GM21717 (cell line): ENCODE measurements around the gene PGM2.
"Not testable (repeated sequence)": the region's sequence is repeated elsewhere in the genome, so short reads cannot be mapped to it uniquely, and the experiment has no call there.

Experiments
- ATAC-seq: cut with Tn5 transposase; IDR thresholded peaks from one replicate; pipeline ENCODE4 v1.9.1; 2021; ENCODE audit warnings: mild to moderate bottlenecking, moderate library complexity; ENCODE audit not compliant: unreplicated experiment

Gene PGM2

DNA sequence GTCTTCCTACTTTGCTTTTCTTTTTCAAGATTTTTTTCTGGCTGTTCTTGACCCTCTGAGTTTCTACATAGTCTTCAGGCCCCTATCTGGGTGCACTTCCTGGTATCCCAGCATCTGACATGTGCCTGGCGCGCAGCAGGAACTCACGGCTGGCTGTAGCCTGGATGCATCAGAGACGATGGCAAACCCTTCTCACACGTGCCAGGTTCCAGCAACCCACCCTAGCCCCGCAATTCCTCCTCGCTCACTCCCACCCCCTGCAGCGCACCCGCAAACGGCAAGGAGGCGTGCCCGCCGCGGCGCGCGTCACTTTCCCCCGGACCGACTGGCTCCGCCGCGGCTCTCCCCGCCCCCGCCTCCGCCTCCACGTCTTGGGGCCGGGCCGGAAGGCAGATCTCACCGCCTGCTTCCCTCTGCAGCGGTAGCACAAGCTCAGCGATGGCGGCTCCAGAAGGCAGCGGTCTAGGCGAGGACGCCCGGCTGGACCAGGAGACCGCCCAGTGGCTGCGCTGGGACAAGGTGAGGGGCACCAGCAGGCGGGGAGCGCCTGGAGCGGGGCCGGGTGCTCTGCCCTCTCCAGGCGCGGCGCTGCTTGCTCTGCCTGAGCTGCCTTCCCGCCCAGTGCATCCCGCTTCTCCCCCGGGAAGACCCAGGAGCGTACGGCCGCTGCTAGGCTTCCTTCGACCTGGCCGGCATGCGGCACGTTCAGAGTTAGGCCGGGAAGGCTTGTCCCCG lies at the start of gene PGM2:
TSS of gene PGM2 (plus strand) at position 392 of the 735 bp plus-strand sequence. CDS start at position 439, 47 bp downstream.
- peak; percentile 97 for ATAC-seq

DNA sequence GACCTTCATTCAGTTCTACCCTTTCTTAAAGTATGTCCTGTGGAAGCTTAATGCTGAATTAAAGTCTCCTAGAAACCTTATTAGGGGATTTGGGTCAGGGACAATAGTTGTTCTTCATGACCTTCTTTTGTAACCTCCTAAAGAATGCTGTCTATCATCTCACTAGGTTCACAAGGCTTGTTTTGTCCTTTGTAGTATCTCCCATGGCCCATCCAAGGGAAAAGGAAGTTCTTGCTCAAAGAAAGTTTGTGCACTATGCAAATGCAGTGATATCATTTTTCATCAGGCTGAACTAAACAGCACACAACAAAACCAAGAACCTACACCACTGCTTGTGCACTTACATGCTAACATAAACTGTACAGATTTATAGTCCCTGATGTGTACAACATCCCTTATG lies 46.6 kb upstream of the PGM2 start:
- ATAC-seq: no peak

DNA sequence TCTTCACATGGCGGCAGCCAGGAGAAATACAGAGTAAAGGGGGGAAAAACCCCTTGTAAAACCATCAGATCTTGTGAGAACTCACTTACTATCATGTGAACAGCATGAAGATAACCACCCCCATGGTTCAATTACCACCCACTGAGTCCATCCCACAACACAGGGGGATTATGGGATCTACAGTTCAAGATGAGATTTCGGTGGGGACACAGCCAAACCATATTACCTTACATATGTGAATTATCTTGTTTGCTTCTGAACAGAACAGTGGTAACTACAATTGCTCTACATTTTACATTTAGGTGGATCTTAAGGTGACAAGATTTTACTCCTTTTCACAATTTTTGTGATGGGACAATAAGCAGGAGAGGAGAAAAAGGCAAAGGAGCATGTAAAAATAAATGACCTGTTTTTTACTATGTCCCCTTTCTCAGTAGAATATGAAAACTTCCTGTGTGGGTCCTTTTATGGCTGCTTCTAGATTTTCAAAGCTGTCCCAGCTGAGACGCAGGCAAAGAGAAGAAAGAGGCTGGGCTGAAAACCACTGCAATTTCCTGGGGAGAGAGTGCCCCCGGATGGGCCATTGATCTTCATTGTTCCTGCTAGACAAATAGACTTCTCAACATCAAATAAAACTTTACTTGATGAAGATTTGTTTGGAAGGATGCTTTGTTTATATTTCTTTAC lies 45.9 kb upstream of the PGM2 start:
- no peak for ATAC-seq

DNA sequence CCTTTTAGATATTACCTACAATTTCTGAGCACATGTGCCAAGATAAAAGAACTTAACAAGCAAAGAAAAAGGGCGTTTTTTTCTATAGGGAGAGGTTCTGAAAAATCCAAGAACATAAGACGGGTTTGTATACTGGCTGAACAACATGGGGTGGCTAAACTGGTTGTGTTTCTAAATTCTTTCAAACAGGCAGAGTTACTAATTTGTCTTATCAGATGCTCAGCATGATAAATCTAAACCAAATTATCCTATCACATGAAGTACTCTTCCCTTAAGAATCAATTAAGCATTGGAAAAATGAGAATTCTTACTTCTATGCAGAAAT lies 45.4 kb upstream of the PGM2 start:
- no peak for ATAC-seq

DNA sequence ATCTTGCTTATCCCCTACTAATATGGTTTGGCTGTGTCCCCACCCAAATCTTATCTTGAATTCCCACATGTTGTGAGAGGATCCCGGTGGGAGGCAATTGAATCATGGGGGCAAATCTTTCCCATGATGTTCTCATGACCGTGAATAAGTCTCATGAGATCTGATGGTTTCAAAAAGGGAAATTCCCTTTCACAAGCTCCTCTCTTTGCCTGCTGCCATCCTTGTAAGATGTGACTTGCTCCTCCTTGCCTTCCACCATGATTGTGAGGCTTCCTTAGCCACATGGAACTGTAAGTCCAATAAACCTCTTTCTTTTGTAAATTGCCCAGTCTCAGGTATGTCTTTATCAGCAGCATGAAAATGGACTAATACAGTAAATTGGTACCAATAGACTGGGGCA lies 40.2 kb upstream of the PGM2 start:
- ATAC-seq: not testable (repeated sequence)

GRCh38 chr4:37787883-37788460 lies 38.5 kb upstream of the PGM2 start:
- ATAC-seq: not testable (repeated sequence)

- no peak for ATAC-seq
These were observed 37.7 kb upstream of the PGM2 start for GRCh38 chr4:37788819-37789218.

DNA sequence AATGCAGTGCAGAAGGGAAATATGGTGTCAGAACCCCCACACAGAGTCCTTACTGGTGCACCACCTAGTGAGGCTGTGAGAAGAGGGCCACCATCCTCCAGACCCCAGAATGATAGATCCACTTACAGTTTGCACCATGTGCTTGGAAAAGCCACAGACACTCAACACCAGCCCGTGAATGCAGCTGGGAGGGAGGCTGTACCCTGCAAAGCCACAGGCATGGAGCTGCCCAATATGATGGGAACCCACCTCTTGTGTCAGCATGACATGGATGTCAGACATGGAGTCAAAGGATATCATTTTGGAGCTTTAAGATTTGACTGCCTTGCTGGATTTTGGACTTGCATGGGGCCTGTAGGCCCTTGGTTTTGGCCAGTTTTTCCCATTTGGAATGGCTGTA lies 34.2 kb upstream of the PGM2 start:
- ATAC-seq: no peak

GRCh38 chr4:37793562-37793961 lies 32.9 kb upstream of the PGM2 start:
- no peak for ATAC-seq

DNA sequence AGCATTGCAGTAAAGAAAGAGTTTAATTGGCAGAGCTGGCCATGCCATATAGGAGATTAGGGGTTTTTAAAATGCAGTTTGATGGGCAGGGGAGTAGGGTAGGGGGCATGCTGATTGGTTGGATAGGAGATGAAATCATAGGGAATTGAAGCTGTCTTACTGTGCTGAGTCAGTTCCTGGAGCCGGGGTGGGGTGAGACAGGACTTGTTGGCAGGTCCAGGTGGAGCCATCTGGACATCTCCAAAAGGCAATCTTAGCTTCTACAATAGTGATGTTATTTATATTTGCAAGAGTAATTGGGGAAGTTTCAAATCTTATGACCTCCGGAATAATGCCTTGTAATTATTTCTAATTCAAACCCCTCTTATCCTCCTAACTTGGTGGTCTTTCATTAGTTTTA lies 32.4 kb upstream of the PGM2 start:
- ATAC-seq: no peak

DNA sequence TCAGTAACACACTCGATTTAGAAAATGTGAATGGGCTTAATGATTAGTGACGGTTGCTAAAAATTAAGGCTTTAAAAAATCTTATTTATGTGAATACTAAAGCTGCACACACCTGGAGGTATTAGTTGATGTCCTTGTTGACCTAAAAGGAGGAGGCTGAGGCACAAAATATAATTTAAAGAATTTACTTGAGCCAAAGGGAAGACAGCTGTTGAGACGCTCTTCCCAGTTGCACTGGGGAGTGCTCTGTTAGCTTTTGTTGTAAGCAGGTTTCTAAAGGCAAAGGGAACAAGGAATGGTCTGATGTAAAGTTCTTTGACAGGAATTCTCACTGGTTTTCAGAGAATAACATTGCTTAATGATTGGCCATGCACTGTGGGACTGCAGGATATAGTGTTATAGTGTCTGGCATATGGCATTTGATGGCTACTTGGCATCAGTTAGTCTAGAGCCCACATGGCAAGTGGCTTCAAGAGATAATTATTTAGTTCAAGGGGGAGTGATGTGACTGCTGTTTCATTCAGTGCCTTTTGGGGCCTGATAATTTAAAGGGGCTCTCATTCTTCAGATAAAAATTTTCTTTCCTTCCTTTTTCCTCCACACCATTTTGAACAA lies 30.8 kb upstream of the PGM2 start:
- no peak for ATAC-seq

DNA sequence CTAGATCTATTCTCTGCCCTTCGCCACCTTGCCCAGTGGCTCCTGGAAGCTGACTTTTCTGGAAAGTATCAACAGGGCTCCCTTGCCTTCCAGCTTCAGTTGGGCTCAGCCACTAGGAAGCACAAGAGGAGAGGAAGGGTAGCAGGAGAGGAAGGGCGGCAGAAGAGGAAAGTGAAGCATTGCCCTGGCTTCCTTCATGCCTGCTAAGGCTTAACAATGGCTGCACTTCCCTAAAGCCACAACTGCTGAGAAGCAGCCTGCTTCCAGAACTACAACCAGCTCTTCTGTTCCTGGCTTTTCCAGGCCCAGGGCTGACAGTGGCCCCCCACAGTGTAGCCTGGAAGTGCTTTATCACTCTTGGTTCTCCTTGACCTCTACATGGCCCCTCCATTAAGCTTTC lies 29.1 kb upstream of the PGM2 start:
- no peak for ATAC-seq

DNA sequence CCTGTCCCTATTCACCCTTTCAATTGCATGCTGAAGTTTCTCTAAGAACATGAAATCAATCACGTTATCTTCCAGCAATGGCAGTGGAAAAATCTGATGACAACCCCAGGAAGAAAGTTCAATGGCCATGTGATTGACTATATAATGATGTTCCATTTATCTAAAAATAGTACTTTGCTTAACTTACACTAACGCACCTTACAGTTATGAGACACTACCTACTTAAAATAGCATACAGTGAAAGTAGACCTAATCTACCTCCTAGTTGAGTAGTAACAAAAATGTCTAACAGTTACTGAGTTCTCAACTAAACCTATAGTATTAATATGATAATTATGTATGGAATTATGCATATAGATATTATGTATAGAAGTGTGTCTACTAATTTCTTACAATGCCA lies 28.6 kb upstream of the PGM2 start:
- ATAC-seq: no peak

DNA sequence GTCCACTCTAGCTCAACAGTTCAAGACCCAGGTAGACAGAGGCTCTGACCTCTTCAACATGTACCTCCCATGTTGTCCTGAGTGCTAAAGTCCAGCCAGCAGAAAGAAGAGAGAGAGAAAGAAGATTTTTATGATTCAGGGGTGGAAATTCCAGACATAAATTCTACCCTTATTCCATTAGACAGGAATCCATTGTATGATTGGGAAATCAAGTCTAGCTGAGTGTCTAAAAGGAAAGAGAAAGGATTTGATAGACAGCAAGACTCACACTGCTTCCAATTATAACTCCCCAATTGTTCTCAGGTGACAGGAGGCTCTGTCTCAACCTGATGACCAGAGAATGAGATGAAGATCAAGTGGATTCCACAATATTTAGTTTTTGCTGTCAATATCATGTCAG lies 27.9 kb upstream of the PGM2 start:
- no peak for ATAC-seq

DNA sequence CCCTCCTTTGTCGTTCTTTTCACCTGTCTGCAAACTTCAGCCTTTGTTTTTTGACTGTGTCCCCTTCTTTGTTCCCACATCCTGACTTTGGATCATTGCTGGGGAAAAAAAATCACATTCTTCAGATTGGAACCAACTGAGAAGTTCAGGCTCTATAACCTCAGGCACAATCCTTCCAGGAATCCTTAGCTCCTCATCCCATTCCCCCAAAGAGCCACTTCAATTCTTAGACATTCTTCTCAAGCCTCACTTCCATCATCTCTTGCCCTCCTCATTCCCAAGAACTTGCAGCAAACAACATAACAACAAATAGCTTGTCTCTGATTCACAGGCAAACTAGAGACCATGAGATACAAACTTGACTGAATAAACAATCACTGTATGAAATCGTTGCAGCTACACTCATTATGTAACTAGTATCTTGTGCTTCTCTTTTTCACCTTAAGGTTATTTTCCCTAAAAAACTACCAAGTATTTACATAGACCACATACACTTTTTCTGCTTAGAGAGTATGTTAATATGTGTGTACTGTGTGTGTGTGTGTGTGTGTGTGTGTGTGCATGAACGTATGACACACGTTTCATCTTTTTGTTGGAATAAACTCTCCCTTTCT lies 26.4 kb upstream of the PGM2 start:
- no peak for ATAC-seq

DNA sequence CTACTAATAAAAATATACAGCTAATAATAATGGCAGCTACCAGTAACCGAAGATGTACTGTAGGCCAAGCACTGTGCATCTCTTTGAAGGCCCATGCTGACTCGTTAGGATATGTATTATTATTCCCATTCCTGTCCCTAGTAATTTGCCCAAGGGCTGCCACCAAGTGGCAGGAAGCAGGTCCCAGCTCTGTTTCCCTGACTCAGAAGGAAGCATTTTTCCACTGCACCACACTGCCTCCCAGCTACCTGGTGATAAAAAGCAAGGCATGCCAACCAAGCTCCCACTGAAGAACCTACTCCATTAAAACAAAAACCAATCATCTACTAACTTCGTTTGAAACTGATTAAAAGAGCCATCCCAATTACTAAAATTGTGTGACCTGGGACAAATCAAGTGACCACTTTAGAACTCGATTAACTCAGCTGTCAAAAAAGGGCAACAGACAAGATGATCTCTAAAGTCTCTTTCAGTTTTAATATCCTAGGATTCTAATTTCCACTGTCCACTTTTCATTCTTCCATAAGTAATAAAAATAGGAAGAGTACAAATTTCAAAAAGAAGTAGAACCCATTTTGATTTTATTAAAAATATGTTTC lies 24.3 kb upstream of the PGM2 start:
- ATAC-seq: no peak

DNA sequence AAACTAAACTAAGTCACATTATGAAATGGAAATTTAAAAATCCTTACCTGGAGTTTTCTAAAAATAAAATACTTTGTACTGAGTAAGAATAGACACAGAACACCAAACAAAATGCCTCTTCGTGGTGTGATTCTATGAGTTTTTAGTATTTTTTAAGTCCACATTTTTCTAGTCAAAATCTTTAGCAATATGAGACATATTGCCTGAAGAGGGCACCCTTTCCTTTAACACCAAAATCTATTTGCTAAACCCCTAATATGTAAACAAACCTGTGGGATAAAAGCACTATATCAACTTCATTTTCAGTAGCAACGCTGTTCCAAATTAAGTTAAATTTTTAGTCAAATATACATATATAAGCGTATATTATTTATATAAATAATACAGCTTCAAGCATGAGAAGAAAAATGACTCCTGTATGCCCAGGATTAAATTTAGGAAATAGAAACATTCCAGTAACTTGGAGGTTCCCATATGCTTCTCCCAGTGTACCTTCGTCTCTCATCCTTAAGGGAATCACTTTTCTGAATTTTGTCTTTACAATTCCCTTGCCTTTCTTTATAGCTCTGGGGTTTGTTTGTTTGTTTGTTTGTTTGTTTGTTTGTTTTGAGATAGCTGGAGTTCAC lies 23.0 kb upstream of the PGM2 start:
- ATAC-seq: no peak

DNA sequence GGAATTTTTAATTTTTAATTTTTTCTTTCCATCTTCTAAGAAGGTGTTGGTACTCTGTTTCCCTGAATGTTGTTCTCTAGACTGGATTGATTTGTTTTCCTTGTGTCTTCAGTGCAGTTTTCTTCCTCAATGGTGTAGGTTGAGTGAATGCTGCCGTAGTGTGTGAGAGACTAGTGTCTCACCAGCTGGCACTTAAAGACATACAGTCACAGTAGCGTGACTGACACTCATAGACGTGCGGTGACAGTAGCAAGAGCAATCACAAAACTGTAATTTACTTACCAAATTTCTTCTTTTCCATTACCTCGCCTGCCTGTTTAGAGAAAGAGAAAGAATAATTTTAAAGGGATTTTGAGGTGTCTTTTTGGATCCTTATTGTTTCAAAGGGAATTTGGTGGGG lies 21.4 kb upstream of the PGM2 start:
- no peak for ATAC-seq

- ATAC-seq: no peak
These were observed 13.8 kb upstream of the PGM2 start for GRCh38 chr4:37812713-37813112.

- no peak for ATAC-seq
These were observed 10.9 kb upstream of the PGM2 start for GRCh38 chr4:37815591-37815990.

DNA sequence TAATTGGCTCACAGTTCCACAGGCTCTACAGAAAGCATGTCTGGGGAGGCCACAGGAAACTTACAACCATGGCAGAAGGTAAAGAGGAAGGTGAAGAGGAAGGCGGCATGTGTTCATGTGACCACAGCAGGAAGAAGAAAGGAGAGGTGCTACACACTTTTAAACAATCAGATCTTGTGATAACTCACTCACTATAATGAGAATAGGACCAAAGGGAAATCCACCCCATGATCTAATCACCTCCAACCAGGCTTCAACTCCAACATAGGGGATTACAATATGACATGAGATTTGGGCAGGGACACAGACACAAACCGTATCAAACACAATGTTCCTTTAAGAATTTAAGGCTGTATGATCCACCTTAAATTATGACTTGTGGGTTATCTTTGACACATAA lies 10.5 kb upstream of the PGM2 start:
- no peak for ATAC-seq
